CD4-positive, alpha-beta T cell treated with Interferon alpha-2 for 1 hour (primary cell): ENCODE data around the gene SMPDL3A.

Experiments used
- DNase-seq, 2 donors: peaks; one replicate each; pipeline ENCODE4 v3.0.0-alpha.2; 2020 to 2022

Gene SMPDL3A

DNA sequence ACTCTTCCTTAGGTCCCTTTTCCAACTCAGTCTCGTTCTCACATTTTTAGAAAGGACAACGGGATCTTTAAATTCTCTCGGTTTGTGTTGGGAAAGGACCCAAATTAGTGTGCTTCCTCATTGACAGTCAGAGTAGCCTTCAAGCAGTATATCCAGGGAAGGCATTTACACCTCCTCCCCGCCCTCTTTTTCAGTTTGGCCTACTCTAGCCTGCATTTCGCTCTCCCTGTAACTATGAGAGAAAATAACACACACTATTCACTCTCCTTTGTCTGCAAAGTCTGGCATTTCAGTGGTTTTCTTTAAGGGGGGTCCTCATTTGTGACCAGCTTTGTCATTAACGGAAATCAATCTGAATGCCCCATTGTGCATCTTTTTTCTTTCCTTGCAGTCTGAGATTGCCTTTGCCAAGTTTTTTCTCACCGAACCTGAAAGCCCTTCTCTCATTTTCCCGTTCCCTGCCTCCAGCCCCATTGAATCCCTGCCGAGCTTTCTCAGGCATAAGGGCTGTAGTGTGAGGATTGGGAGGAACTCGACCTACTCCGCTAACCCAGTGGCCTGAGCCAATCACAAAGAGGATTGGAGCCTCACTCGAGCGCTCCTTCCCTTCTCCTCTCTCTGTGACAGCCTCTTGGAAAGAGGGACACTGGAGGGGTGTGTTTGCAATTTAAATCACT, 9.9 kb upstream of the SMPDL3A start:
- DNase-seq: no peak

GRCh38 chr6:122779667-122780066, 9.4 kb upstream of the SMPDL3A start, which contains the start of gene FABP7:
TSS of gene FABP7 (plus strand) at chr6:122779716. CDS start at chr6:122779795, 79 bp downstream.
- no peak for DNase-seq

DNA sequence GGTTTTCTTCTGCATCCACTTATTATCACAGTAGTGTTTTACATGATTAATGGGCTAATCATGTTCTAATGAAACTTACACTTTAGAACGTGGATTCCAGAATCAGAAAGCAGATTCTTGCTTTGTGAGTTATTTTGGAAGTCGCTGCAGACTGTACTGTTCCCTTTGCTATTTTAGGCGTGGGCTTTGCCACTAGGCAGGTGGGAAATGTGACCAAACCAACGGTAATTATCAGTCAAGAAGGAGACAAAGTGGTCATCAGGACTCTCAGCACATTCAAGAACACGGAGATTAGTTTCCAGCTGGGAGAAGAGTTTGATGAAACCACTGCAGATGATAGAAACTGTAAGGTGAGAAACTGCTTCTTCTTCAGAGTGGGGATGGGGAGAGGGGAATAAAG, 8.9 kb upstream of the SMPDL3A start:
- no peak for DNase-seq

DNA sequence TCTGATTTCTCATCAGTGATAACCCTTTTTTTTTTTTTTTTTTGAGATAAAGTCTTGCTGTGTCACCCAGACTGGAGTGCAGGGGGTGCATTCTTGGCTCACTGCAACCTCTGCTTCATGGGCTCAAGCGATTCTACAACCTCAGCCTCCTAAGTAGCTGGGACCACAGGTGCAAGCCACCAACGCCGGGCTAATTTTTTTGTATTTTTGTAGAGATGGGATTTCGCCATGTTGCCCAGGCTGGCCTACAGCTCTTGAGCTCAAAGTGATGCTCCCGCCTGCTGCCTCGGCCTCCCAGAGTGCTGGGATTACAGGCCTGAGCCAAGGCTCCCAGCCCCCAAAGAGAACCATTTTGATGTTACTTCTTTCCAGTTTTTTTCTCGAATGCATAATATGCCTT, 7.3 kb upstream of the SMPDL3A start:
- no peak for DNase-seq

DNA sequence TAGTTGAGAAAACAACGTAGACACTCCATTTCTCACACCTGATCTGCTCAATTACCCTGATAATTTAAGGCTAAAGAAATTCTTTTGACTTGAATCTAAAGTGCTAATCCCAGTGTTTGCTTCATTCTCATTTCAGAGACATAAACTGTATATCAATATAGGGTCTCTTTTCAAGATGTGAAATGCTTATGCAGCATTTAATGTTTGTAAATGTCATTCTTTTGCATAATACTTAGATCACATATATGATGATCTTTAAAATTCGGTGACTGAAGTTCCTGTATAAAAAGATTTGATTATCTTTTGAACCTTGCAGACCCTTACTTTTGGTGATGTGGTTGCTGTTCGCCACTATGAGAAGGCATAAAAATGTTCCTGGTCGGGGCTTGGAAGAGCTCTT, 5.7 kb upstream of the SMPDL3A start:
- no peak for DNase-seq

DNA sequence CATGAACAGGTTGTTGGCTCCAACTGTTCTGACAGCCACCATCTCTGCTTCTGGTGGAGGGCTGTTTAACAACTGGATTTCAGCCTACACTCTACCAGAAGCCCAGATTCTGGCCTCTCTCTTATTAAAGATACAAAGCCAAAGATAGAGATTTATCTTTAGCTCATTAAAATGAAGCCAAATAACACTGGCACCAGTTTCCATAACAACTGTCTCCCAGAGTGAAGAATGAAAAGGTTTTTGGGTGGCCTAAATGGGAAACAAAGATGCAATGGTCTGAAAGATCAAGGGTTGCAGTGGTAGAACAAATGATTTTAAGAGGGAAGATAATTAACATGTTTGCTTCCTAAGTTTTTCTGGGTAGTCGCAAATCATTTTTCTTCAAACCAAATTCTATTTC, 3.2 kb upstream of the SMPDL3A start:
- no peak for DNase-seq

DNA sequence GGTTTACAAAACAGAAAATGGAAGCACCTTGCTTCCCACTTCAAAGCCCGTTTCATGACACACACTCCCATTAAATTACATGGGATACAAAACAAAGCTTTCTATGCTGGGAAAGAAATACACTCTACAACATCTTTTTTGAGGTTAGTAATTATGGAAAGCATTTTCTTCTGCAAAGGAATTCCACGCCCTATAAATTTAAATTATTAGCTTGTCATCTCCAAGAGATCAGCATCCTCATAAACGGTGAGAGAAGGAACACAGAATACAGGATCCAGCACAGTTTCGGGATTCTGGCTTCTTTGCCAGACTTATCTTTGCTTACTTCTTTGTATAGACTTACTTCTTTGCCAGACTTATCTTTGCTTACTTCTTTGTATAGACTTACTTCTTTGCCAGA, 1.3 kb upstream of the SMPDL3A start:
- DNase-seq: no peak

DNA sequence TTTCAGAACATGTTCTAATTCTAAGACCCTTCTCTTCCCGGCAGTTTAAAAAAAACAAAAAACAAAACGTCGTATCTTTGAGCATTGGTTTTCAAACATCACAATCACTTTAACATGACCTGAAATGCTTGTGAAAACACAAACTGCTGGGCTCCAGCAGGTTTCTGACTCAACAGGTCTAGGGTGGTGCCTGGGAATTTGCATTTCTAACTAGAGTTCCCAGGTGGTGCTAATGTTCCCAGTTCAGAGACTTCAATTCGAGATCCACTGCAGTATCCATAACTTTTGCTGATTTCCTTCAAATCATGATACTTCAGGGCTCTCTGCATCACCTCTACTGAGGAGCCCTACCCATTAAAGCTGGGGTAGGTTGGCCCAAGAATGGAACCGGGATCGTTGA, 850 bp upstream of the SMPDL3A start:
- no peak for DNase-seq

DNA sequence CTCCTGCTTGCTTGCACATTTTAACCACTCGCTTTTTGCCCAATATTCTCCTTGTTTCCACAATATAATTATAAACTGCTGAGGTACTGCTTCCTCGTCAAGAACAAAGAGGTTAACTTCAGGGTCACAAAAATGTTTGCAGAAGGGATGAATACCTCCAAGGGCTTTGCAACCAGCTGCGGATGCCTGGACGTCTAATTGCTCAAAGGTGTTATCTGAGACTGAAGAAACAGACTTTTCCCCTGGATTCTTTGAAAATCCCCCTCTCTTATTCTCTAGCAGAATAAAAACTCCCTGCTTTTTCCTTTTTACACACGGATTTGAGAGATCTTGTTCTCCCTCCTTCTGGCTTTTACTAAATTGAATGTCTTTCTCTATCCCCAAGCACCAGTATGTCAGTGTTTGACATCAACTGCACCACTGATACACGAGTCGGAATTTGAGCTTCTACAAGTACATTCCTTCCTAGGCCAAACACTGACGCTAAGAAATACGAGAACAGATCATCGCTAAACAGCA, 336 bp upstream of the SMPDL3A start:
- DNase-seq: no peak

GRCh38 chr6:122790028-122790422, 967 bp downstream of the SMPDL3A start:
- no peak for DNase-seq

DNA sequence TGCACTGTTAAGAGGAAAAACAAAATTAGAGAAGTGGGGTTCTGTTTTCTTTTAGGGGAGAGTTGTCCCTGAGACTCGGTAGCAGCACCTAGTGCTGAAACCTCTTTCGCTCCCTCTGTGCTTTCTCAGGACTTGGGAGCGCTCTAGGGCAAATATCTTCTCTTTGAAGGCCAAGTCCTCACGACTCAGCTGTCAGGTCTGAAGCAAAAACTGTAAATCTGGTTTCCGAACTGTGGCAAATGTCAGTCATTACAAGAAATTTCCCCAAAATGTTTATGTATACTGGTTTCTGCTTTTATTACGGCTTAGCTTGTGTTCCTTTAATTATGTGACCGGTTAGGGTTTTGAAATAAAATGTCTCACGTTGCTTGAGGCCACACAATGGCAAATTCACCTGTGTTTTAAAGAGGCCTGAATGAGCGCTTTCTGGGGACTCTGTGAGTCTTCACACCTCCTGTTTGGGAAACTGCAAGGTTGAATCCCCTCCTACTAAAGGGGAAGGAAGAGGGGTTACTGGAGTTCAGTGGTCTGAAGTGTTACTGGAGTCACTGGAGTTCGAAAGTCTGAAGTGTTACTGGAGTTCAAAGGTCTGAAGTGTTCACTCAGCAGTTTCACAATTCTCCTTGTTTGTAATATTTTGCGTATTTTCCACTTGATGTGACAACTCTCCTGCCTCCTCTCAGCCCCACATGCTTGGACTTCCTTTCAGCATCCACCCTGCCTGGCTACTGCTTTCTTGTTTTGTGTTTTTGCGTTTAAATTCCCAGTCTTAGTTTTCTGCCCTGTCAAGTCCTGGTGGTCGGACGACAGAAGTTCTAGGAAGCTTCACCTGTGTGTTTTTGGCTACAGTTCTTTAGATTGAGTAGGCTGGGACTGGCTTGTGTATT, 1.6 kb downstream of the SMPDL3A start:
- peak in 1 of 2 donors; percentile 12 for DNase-seq

GRCh38 chr6:122791310-122791679, 2.2 kb downstream of the SMPDL3A start:
- no peak for DNase-seq

GRCh38 chr6:122792766-122793165, 3.7 kb downstream of the SMPDL3A start:
- DNase-seq: no peak

- no peak for DNase-seq
These were observed 8.5 kb downstream of the SMPDL3A start for GRCh38 chr6:122797537-122797936.

DNA sequence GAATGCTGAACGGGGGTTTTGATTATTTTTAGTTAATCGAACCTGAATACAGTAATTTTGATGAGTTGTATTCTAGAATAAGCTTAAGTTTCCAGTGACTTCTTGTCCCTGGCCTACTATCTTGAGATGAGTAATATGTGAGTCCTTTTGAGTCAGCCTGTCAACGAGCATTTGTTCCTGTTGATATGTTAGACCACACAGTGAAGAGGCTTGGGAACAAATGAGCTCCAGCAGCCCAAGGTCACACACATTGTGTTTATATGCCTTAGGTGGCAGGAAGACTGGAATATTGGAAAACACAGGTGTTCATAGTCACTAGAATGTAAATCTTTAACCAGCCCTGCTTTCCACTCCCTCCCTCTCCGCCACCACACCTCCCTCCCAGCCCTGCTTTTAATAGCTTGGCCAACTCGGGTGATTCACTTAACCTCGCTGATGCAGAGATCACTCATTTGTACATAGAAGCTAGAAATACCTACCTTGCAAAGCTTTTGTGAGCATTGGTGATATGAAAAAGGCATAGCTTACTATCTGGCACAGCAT, 9.1 kb downstream of the SMPDL3A start:
- DNase-seq: no peak

DNA sequence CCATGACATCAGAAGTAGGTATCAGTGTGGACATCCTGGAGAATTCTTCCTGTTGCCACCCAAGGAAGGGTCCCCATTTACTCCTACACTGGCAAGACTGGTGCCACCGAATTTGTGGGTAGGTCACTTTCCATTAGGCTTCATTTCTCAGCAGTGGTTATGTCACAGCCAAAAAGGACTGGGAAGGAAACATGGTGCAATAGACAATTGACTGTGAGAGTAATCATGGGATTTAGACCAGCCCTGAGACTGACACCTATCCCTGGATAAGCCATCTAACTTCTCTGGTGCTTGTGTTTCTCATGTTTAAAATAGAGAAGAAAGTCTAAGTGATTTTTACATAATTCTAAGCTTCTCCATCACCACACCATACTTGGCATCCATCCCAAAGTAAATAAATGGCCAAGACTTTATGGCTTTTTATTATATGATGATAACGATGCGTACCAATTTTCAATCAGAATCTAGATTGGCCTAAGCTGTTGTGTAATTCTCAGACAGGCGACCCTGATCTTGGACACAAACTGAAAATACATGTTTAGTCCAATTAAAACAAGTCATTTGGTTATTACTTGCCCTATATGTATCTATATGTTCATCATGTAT, 10.2 kb downstream of the SMPDL3A start:
- no peak for DNase-seq

DNA sequence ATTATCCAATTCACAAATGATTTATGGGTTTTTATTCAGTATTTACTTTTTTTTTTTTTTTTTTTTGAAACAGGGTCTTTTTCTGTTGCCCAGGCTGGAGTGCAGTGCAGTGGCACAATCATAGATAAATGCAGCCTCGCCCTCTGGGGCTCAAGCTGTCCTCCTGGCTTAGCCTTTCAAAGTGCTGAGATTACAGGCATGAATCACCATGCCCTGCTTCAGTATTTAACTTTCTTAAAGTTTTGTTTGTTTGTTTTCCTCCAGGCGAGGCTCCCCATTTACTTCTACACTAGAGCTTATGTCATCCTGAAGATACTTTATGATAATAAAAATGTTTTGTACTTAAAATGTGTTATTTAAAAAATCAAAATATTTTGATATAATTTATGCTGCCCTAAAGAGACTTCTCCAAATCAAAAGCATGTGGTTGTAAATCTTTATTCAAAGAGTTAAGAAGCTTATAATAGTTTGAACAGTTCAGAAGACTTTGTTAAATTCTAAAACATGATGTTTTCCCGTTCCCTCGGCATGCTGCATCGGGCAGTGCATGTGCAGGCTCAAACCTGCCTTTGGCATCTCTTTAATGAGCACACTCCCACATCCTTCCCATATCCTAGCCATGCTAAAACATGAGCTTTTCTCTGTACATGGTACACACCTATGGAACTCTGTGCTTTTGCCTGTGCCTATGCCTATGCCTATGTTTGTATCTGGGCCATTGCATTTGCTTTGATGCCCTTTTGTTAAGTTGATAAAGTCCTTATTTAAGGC, 11.0 kb downstream of the SMPDL3A start:
- no peak for DNase-seq

- no peak for DNase-seq
These were observed 11.8 kb downstream of the SMPDL3A start for GRCh38 chr6:122800906-122801305.

DNA sequence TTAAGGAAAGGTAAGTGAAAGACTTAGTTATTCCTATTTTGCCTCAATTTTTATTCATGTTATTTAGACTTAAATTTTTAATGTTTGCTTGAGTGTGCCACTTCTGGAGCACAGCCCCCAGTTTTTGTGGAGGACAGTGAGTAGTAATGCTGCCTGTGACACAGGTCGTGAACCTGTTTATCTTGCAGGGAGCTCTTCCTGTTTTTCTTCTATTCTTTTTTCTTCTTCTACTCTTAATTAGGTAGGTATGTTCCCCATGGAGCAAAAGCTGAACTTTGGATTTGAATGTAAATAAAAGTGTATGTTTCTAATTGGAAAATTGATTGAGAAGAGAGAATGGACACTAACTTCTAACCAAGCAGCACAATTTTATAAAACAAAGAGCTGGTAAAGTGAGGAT, 12.3 kb downstream of the SMPDL3A start:
- no peak for DNase-seq

DNA sequence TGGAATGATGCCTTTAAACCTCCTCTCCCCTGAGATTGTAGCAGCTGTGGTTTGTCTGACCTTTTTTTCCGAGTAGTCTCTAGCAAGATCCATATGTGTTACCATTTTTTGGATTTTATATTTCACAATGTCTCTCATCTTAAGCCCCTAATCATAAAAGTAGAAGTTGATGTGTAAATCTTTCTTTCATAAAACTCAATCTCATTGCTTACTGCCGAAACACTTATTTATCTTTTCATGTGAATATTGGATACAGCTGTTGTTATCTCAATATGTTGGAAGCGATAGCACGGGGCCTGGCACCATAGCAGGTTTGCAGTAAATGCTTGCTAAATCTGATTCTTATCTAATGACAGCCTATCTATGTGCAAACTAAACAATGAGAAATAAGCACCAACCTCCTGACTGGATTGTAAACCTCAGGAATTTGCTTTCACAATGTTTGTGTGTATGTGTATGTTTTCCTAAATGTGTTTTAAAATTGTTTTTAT, 14.2 kb downstream of the SMPDL3A start:
- DNase-seq: no peak

GRCh38 chr6:122804962-122805485, 16.0 kb downstream of the SMPDL3A start:
- no peak for DNase-seq

- DNase-seq: no peak
These were observed 17.2 kb downstream of the SMPDL3A start for GRCh38 chr6:122806291-122806690.
